HepG2 (cell line): ENCODE data around the gene DPP6. TPM values are rescaled to one million over a fixed set of nuclear protein-coding genes. Genes with fewer than 3 reads are reported as not detected.
A peak's percentile ranks its signal among the peaks of the same experiment; 100 is the strongest.

Experiments used
- ATAC-seq: fragments of 200-7000 bp; cut with Tn5 transposase; 3 replicates; pipeline ENCODE4 v1.9.1; 2020; ENCODE audit warnings: mild to moderate bottlenecking, moderate library complexity
- BruUV-seq: library from RNA; stranded (reverse); fragments of 400-500 nt; replicated peaks from 2 replicates; lab custom pipeline; 2021; lab: Mats Ljungman, UMichigan
- CTCF ChIA-PET: fragments of 300-600 bp; formaldehyde crosslinking; extraction: SDS; loops from one replicate; lab custom pipeline; 2021; ENCODE audit warnings: low total read pairs, inconsistent platforms, low intra/inter-chr PET ratio; lab: Yijun Ruan, JAX
- POLR2A ChIA-PET: fragments of 350-600 bp; sonication (Branson Sonifier 250); formaldehyde crosslinking; loops from one replicate; lab custom pipeline; 2020; ENCODE audit warnings: antibody characterized with exemption, inconsistent platforms; lab: Yijun Ruan, JAX
- DNase-seq: peaks from one replicate; pipeline ENCODE4 v3.0.0-alpha.2; 2015; ENCODE audit warnings: low spot score
- FAIRE-seq: peaks from 3 replicates; lab custom pipeline; 2011; peaks lifted over from hg19 to GRCh38; lab: Jason Lieb, UNC
- H2AFZ ChIP-seq: one replicate; pipeline ENCODE4 v1.6.1; 2011; ENCODE audit warnings: low read length, inconsistent platforms
- H3K27ac ChIP-seq: fragments of 300-600 bp; 3 replicates; pipeline ENCODE4 v1.8.0; 2011; ENCODE audit warnings: mixed run types, mild to moderate bottlenecking, mixed read lengths, low read length, inconsistent platforms; ENCODE audit not compliant: insufficient read depth; ENCODE audit errors: extremely low read length
- H3K27me3 ChIP-seq, 2 experiments: fragments of 200-600 bp in 1 of 2; 2 replicates in 1 of 2; 3 replicates in 1 of 2; pipeline versions ENCODE4 v1.6.0 to v1.8.0; 2011; ENCODE audit warnings: low read length in 2 of 2, mild to moderate bottlenecking in 2 of 2, moderate library complexity in 2 of 2, inconsistent platforms in 1 of 2; ENCODE audit not compliant: insufficient read depth in 2 of 2, control insufficient read depth in 1 of 2
- H3K36me3 ChIP-seq, 2 experiments: fragments of 200-600 bp in 1 of 2; replicated peaks in 1 of 2; 2 replicates in 1 of 2; 3 replicates in 1 of 2; pipeline versions ENCODE4 v1.5.1 to v1.8.0; 2011; ENCODE audit warnings: low read length in 2 of 2, inconsistent platforms in 1 of 2; ENCODE audit not compliant: insufficient read depth in 2 of 2, control insufficient read depth in 1 of 2
- H3K4me1 ChIP-seq: 2 replicates; pipeline ENCODE4 v1.5.1; 2012; ENCODE audit warnings: low read length, inconsistent platforms; ENCODE audit not compliant: insufficient read depth
- H3K4me2 ChIP-seq: 2 replicates; pipeline ENCODE4 v1.6.0; 2011; ENCODE audit warnings: low read depth, low read length, inconsistent platforms
- H3K4me3 ChIP-seq, 3 experiments: fragments of 200-600 bp in 1 of 3; sonication (generic), shearing (Covaris generic) in 1 of 3; replicated peaks in 1 of 3; 2 replicates each; pipeline ENCODE4 v1.5.1; 2011 to 2016; ENCODE audit warnings: low read length in 3 of 3, inconsistent platforms in 2 of 3, low read depth in 2 of 3, mild to moderate bottlenecking in 2 of 3, control low read depth in 1 of 3, mixed read lengths in 1 of 3; ENCODE audit not compliant: insufficient read depth in 1 of 3
- H3K79me2 ChIP-seq: one replicate; pipeline ENCODE4 v1.6.1; 2011; ENCODE audit warnings: low read length, inconsistent platforms; ENCODE audit not compliant: insufficient read depth
- H3K9ac ChIP-seq: 2 replicates; pipeline ENCODE4 v1.6.0; 2011; ENCODE audit warnings: mild to moderate bottlenecking, low read depth, low read length, inconsistent platforms; ENCODE audit not compliant: insufficient read depth
- H3K9me3 ChIP-seq: 2 replicates; pipeline ENCODE4 v1.5.1; 2012; ENCODE audit warnings: mild to moderate bottlenecking, low read length
- H4K20me1 ChIP-seq: 2 replicates; pipeline ENCODE4 v1.6.0; 2011; ENCODE audit warnings: inconsistent platforms, mild to moderate bottlenecking, low read length, moderate library complexity; ENCODE audit not compliant: insufficient read depth
- MNT ChIP-seq: fragments of 450-650 bp; IDR thresholded peaks from 2 replicates; pipeline ENCODE4 v1.6.1; 2016
- RCOR2 ChIP-seq: IDR thresholded peaks from 2 replicates; pipeline ENCODE4 v1.6.1; 2016; ENCODE audit warnings: missing biosample characterization, missing genetic modification reagents
- ZNF33A ChIP-seq: sonication (generic); formaldehyde crosslinking; IDR thresholded peaks from 2 replicates; pipeline ENCODE4 v1.5.1; 2020; ENCODE audit warnings: missing genetic modification reagents, mild to moderate bottlenecking, moderate library complexity, borderline replicate concordance
- ZNF816 ChIP-seq: sonication (generic); formaldehyde crosslinking; IDR thresholded peaks from 2 replicates; pipeline ENCODE4 v1.8.0; 2022; ENCODE audit warnings: missing genetic modification reagents, mild to moderate bottlenecking, borderline replicate concordance
- WGBS: methylation state at CpG from one replicate; pipeline ENCODE4 v1.1.6; 2017; ENCODE audit warnings: low lambda C conversion rate; 5-methylcytosine and 5-hydroxymethylcytosine counted together
- in situ Hi-C: cut with HindIII; loops from 2 replicates; pipeline ENCODE4 v1.10.0; 2017; ENCODE audit warnings: low pct_unique_long_range_greater_than_20kb; ENCODE audit not compliant: extremely low pct_ligation_motif_present
- intact Hi-C: fragments of 100-400 bp; cut with micrococcal nuclease; formaldehyde crosslinking; loops from one replicate; pipeline ENCODE4 v1.10.0; 2022; ENCODE audit not compliant: unreplicated experiment
- polyA plus RNA-seq, 8 experiments: library from polyadenylated mRNA; depleted of rRNA in 3 of 8; stranded (reverse) in 7 of 8; unstranded in 1 of 8; fragments of >200 nt; fragmentation: Illumina TruSeq in 4 of 8; extraction: Trizol in 4 of 8; gene quantifications; 2 replicates each; pipeline versions ENCODE4 v1.2.1 to v1.2.3, GENCODE V29; 2011 to 2016; ENCODE audit warnings: low read depth in 4 of 8, missing spikeins in 1 of 8, mixed read lengths in 1 of 8; ENCODE audit not compliant: insufficient read depth in 1 of 8
- total RNA-seq, 5 experiments: library from RNA; depleted of rRNA; stranded (reverse); fragments of >200 nt; fragmentation: Illumina TruSeq; extraction: Trizol; gene quantifications; 2 replicates each; pipeline ENCODE4 v1.2.3, GENCODE V29; 2016; ENCODE audit warnings: low read depth in 1 of 5

Gene DPP6
- total and polyA plus RNA-seq, 2 of the 13 experiments (the other 11 are each of a cell fraction or from before 2014, with no cell fraction given): not detected

GRCh38 chr7:154777908-154778307, 725.7 kb downstream of the DPP6 start:
- no peaks in the 10 kb centered on the region for H3K36me3 ChIP-seq
- no peak overlapping the region for H2AFZ ChIP-seq
- no TSS peak for BruUV-seq
- H3K4me1 ChIP-seq: no peaks in the 10 kb centered on the region
- H3K27me3 ChIP-seq: peaks cover 0 to 3% of the 10 kb centered on the region in 2 experiments; a peak in 2 of 5 replicates
- intact Hi-C loops: no loop called here
- FAIRE-seq (no peak), DNase-seq (no peak), ATAC-seq (no peak)
- in situ Hi-C loops: no loop called here
- no peak overlapping the region for H3K4me3 ChIP-seq
- H3K9me3 ChIP-seq: no peaks in the 10 kb centered on the region
- H3K79me2 ChIP-seq: no peaks in the 10 kb centered on the region
- no peak overlapping the region for H3K27ac ChIP-seq
- no peaks in the 10 kb centered on the region for H4K20me1 ChIP-seq
- ChIA-PET POLR2A (no interaction called here), CTCF (no interaction called here)
- H3K9ac ChIP-seq: no peak overlapping the region
- no peak overlapping the region for H3K4me2 ChIP-seq
- WGBS: 39% methylated on average over 6 of the region's 6 CpGs
- TF ChIP-seq MNT (peak; percentile 80), ZNF33A (CRISPR knock-in tag) (no peak)

DNA sequence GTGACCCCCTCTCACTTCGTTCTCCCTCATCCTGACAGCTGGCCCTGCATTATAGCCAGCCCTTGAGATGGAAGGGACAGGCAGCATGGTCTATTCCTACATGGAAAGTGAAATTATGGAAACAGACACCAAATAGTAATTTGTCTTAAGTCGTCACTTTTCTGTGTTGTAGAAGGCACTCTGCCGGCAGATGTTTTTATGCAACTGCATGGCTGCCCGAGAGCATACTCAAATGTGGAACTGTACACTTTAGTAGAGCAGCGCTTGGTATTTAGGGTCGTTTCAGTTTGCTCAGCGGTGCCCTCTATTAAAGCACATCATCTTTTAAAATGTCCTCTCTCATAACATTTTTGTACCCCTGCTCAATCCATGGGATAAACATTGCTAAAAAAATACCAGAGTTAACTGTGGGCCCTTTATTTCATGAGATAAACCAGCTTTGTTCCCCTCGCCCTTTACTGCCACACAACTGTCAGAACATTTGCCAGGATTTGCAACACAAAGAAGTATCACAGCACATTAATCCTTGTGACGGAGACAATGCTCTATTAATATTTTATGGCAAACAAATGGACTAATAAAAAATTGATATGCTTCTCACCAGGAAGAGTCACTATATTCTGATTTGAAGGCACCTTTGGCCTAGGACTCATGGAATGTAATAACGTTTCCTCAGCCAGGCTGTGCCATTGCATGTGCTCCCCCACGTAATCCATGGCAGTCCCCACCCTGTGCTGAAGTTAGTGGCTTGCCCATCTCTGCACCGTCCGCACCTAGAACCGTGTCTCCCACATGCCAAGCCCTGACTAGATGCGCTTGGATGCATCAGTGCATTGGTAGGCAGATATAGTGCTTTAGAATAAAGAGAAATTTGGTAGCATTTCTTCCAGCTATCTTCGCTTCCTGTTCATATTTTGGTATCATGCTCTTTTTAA, 729.4 kb downstream of the DPP6 start:
- in situ Hi-C loops (no loop called here), intact Hi-C loops (no loop called here)
- no TSS peak for BruUV-seq
- H3K36me3 ChIP-seq: no peaks in the 10 kb centered on the region
- ATAC-seq: no peak
- no peak overlapping the region for H3K4me2 ChIP-seq
- no peaks in the 10 kb centered on the region for H3K4me1 ChIP-seq
- no peak overlapping the region for H3K27ac ChIP-seq
- TF ChIP-seq ZNF816 (CRISPR knock-in tag): no peak
- TF ChIP-seq RCOR2: no peak
- no peak overlapping the region for H2AFZ ChIP-seq
- H3K4me3 ChIP-seq: no peak overlapping the region
- peaks cover 1 to 13% of the 10 kb centered on the region in 2 experiments; a peak in 3 of 5 replicates for H3K27me3 ChIP-seq
- H3K79me2 ChIP-seq: no peaks in the 10 kb centered on the region
- no peak for DNase-seq
- no peaks in the 10 kb centered on the region for H3K9me3 ChIP-seq
- CTCF ChIA-PET: no interaction called here
- H3K9ac ChIP-seq: no peak overlapping the region
- FAIRE-seq: no peak
- POLR2A ChIA-PET: no interaction called here
- no peaks in the 10 kb centered on the region for H4K20me1 ChIP-seq
- WGBS: 13% methylated on average over 16 of the region's 16 CpGs
